HG02970 (cell line): ENCODE results near the gene COTL1.
"Not testable (repeated sequence)": the region's sequence is repeated elsewhere in the genome, so short reads cannot be mapped to it uniquely, and the experiment has no call there.

ENCODE experiments used
- ATAC-seq: cut with Tn5 transposase; IDR thresholded peaks from one replicate; pipeline ENCODE4 v1.9.1; 2021; ENCODE audit warnings: mild to moderate bottlenecking, moderate library complexity, moderate number of reproducible peaks; ENCODE audit not compliant: unreplicated experiment, low FRiP score

COTL1 gene

GRCh38 chr16:84643674-84644073 is 25.8 kb upstream of the COTL1 start:
- ATAC-seq = no peak

- ATAC-seq = no peak
These were observed 25.3 kb upstream of the COTL1 start for GRCh38 chr16:84643180-84643583.

GRCh38 chr16:84641643-84642358 is 23.9 kb upstream of the COTL1 start:
- ATAC-seq = no peak

GRCh38 chr16:84640145-84640544 is 22.3 kb upstream of the COTL1 start:
- ATAC-seq = no peak

- no peak for ATAC-seq
These were observed 20.4 kb upstream of the COTL1 start for GRCh38 chr16:84638231-84638806.

- no peak for ATAC-seq
These were observed 19.8 kb upstream of the COTL1 start for GRCh38 chr16:84637709-84638108.

- ATAC-seq = no peak
These were observed 17.8 kb upstream of the COTL1 start for GRCh38 chr16:84635702-84636101.

GRCh38 chr16:84633622-84634021 is 15.7 kb upstream of the COTL1 start:
- ATAC-seq = no peak

- not testable (repeated sequence) for ATAC-seq
These were observed 15.0 kb upstream of the COTL1 start for GRCh38 chr16:84632862-84633261.

- no peak for ATAC-seq
These were observed 14.0 kb upstream of the COTL1 start for GRCh38 chr16:84631886-84632285.

- no peak for ATAC-seq
These were observed 13.2 kb upstream of the COTL1 start for GRCh38 chr16:84631153-84631466.

- ATAC-seq = no peak
These were observed 12.7 kb upstream of the COTL1 start for GRCh38 chr16:84630446-84631152.

GRCh38 chr16:84630009-84630408 is 12.1 kb upstream of the COTL1 start:
- no peak for ATAC-seq

- no peak for ATAC-seq
These were observed 11.7 kb upstream of the COTL1 start for GRCh38 chr16:84629580-84629979.

GRCh38 chr16:84628226-84628731 is 10.4 kb upstream of the COTL1 start:
- ATAC-seq = no peak

GRCh38 chr16:84625556-84625955 is 7.7 kb upstream of the COTL1 start:
- ATAC-seq = no peak

GRCh38 chr16:84620913-84621312 is 3.0 kb upstream of the COTL1 start:
- not testable (repeated sequence) for ATAC-seq

- ATAC-seq = no peak
These were observed 943 bp upstream of the COTL1 start for GRCh38 chr16:84618581-84619460.

GRCh38 chr16:84617041-84617790 is 662 bp downstream of the COTL1 start:
- ATAC-seq = peak; percentile 25

GRCh38 chr16:84616515-84616914 is 1.4 kb downstream of the COTL1 start:
- no peak for ATAC-seq
